ENCODE results near the gene TXNL4A. TPM values are rescaled to one million over a fixed set of nuclear protein-coding genes. Genes with fewer than 3 reads are reported as not detected.
"Not testable (repeated sequence)": the region's sequence is repeated elsewhere in the genome, so short reads cannot be mapped to it uniquely, and the experiment has no call there.

Gene TXNL4A
- total and polyA plus RNA-seq, 9 donors: 9.4 to 57.1 (median 42.3) TPM

DNA sequence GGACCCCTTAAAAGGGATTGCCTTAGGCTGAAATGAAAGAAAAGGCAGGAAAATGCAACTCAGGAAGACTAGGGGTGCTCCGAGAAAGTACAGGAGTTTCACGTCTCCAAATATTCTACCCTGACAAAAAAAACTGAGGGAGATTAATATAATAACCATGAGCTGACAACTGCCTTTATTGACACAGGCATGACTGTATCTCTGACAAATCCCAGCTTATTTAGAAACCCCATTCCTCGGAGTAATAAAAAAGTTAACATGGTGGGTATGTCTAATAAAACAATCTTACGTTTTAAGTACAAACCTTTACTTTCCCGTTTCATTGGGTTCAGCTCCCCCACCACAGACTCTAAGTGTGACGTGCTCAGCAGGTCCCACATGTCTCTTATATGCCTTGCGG lies 38.0 kb upstream of the TXNL4A start:
- H3K27me3 ChIP-seq: no peaks in the 10 kb centered on the region
- no peak overlapping the region for H3K27ac ChIP-seq
- DNase-seq: no peak
- no peak for TF ChIP-seq POLR2A (IDR thresholded peaks at IDR 0.05)
- TF ChIP-seq, protein P1, sequence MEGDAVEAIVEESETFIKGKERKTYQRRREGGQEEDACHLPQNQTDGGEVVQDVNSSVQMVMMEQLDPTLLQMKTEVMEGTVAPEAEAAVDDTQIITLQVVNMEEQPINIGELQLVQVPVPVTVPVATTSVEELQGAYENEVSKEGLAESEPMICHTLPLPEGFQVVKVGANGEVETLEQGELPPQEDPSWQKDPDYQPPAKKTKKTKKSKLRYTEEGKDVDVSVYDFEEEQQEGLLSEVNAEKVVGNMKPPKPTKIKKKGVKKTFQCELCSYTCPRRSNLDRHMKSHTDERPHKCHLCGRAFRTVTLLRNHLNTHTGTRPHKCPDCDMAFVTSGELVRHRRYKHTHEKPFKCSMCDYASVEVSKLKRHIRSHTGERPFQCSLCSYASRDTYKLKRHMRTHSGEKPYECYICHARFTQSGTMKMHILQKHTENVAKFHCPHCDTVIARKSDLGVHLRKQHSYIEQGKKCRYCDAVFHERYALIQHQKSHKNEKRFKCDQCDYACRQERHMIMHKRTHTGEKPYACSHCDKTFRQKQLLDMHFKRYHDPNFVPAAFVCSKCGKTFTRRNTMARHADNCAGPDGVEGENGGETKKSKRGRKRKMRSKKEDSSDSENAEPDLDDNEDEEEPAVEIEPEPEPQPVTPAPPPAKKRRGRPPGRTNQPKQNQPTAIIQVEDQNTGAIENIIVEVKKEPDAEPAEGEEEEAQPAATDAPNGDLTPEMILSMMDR (IDR thresholded peaks at IDR 0.05): no peak
- no peak for TF ChIP-seq EP300 (IDR thresholded peaks at IDR 0.05)
- no peaks in the 10 kb centered on the region for H3K4me1 ChIP-seq (ENCODE audit: insufficient read depth)
- WGBS, 3 donors: 96% methylated on average over 7 of the region's 7 CpGs
- no peak overlapping the region for H3K4me3 ChIP-seq
- H3K36me3 ChIP-seq: no peaks in the 10 kb centered on the region
- peaks cover 9 to 51% of the 10 kb centered on the region in 2 donors for H3K9me3 ChIP-seq
- intact Hi-C loops (cut with DNase I): no loop called here

DNA sequence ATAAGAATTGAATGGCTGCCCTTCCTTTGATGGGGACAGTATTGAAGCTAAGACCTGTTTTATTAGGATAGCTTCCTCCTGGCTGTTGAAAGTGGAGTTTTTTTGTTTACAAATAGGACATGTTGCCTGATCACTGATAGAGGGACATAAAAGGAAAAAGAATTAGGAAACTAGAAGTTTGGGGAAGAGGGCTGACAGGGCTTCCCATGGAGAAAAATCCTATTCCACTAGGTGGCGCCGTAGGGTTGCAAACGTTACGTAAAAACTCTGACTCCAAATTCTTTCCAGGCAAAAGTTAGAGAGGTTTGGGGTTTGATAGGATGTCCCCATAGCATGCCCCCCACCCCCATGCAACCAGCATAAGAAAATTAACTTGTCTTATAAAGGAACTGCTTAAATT lies 34.8 kb upstream of the TXNL4A start:
- Histone ChIP-seq H3K36me3 (no peaks in the 10 kb centered on the region), H3K27me3 (no peaks in the 10 kb centered on the region), H3K4me1 (ENCODE audit: insufficient read depth) (no peaks in the 10 kb centered on the region), H3K9me3 (peaks cover 9 to 66% of the 10 kb centered on the region in 2 donors), H3K27ac (no peak overlapping the region), H3K4me3 (no peak overlapping the region)
- WGBS, 3 donors: 55 to 64% (median 55%) methylated on average over 4 of the region's 4 CpGs
- DNase-seq: no peak
- intact Hi-C loops (cut with DNase I): no loop called here
- no peak for TF ChIP-seq EP300 (IDR thresholded peaks at IDR 0.05)

DNA sequence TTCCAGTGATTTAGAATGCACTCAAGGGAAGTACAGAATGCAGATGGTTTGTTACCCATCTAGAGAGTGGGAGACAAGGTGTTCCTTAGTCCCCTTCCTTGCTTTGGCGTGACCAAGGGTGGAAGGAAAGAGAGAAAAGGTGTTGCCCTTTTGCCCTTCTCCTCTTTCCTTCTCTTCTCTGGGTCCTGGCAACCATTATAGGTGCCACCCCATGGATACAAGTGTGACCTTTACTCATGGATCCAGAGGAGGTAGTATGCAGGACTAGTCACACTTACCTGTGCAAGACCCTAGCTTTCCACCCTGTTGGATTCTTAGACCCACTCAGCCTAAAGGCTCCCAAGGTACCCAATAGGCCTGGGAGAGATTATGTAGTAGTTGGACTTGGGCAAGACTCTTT lies 34.2 kb upstream of the TXNL4A start:
- no peak overlapping the region for H3K27ac ChIP-seq
- H3K9me3 ChIP-seq: peaks cover 9 to 66% of the 10 kb centered on the region in 2 donors
- no peak overlapping the region for H3K4me3 ChIP-seq
- H3K4me1 ChIP-seq (ENCODE audit: insufficient read depth): no peaks in the 10 kb centered on the region
- TF ChIP-seq EP300 (IDR thresholded peaks at IDR 0.05) (no peak), POLR2A (IDR thresholded peaks at IDR 0.05) (no peak)
- TF ChIP-seq, protein P1 (IDR thresholded peaks at IDR 0.05): no peak
- no peaks in the 10 kb centered on the region for H3K27me3 ChIP-seq
- intact Hi-C loops (cut with DNase I): no loop called here
- 20 to 42% (median 31%) methylated on average over 1 of the region's 1 CpG for WGBS, 3 donors
- no peak for DNase-seq
- no peaks in the 10 kb centered on the region for H3K36me3 ChIP-seq

DNA sequence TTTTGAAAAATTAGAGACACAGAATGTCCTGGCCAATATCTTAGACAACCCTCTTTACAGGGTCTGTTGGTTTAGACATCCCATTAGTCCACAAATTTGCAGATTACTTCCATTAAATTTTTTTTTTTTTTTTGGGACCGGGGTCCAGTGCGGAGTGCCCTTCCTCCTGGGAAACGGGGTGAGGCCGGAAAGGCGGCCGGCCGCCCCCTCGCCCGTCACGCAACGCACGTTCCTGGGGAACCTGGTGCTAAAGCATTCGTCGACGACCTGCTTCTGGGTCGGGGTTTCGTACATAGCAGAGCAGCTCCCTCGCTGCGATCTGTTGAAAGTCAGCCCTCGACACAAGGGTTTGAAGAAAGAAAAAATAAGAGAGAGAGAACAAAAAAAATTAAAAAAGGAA lies 24.4 kb upstream of the TXNL4A start:
- Histone ChIP-seq H3K36me3 (no peaks in the 10 kb centered on the region), H3K9me3 (peaks cover 0 to 3% of the 10 kb centered on the region in 2 donors), H3K4me3 (no peak overlapping the region), H3K4me1 (ENCODE audit: insufficient read depth) (no peaks in the 10 kb centered on the region), H3K27me3 (no peaks in the 10 kb centered on the region), H3K27ac (no peak overlapping the region)
- TF ChIP-seq EP300 (IDR thresholded peaks at IDR 0.05): no peak
- DNase-seq: no peak
- 97 to 99% (median 98%) methylated on average over 20 of the region's 20 CpGs for WGBS, 3 donors
- intact Hi-C loops (cut with DNase I): no loop called here

DNA sequence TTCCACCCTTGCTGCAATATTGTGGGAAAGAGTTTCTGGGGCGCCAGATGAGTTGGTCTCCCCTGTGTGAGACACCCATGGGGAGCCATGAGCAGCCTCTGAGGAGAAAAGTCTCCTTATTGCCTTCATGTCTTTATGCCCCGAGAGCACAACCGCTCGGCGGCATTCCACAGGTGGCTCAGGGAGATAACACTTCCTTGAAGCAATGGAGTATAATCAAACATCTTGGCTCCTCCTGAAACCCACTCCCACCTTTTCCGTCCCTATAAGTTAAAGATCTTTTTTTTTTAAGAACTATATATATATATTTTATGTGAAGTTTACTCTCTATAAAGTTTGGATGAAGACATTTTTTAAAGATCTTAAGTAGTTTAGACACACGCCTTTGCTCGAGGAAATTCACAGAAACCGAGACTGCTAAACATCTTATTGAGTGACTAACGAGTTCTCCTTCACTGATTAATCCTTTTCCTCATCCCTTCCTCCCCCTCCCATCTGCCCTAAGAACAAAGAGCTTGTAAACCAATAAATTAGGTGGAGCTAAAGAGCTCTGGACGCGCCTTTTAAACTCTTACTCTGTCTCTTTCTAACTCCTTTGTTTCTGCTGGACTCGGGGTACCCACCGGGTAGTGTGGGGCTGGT lies 23.3 kb upstream of the TXNL4A start:
- DNase-seq; H3K4me3 ChIP-seq; H3K9me3 ChIP-seq; H3K36me3 ChIP-seq; H3K4me1 ChIP-seq (ENCODE audit: insufficient read depth); intact Hi-C loops (cut with DNase I); H3K27ac ChIP-seq; H3K27me3 ChIP-seq: not testable (repeated sequence)
- WGBS, 3 donors: 61 to 77% (median 76%) methylated on average over 14 of the region's 14 CpGs

DNA sequence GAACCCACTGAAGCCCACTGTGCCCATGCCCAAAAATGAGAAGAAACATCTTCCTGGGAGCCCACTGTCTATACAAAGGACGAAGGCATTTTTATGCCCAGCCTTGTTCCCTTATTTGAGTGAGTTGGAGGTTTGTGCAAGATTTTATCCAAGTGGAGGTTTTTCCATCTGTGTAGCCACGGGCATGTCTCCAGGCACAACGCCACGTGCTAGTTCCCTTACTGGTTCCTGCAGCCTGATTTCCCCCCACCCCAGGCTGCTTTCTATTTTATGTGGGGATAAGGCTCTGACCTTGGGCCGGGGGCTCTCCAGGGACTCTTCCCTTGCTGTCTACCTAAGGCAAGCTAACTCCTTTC lies 22.2 kb upstream of the TXNL4A start:
- intact Hi-C loops (cut with DNase I): no loop called here
- H3K4me3 ChIP-seq: no peak overlapping the region

More for the DNA sequence above, 22.2 kb upstream of the TXNL4A start:
- Histone ChIP-seq H3K9me3 (peaks cover 0 to 3% of the 10 kb centered on the region in 2 donors), H3K4me1 (ENCODE audit: insufficient read depth) (no peaks in the 10 kb centered on the region), H3K27ac (no peak overlapping the region), H3K27me3 (no peaks in the 10 kb centered on the region), H3K36me3 (no peaks in the 10 kb centered on the region)
- no peak for DNase-seq
- 74 to 86% (median 79%) methylated on average over 5 of the region's 5 CpGs for WGBS, 3 donors
- TF ChIP-seq, protein P1 (IDR thresholded peaks at IDR 0.05): no peak
- TF ChIP-seq POLR2A (IDR thresholded peaks at IDR 0.05): no peak
- no peak for TF ChIP-seq EP300 (IDR thresholded peaks at IDR 0.05)

Measured in ovary (tissue), 9 donors.